ENCODE data around the gene TSNAX.

- TF ChIP-seq ZFX (IDR thresholded peaks at IDR 0.05) (no peak), CTCF (conservative IDR thresholded peaks at IDR 0.05) (no peak)
These were observed 47.0 kb downstream of the TSNAX start for GRCh38 chr1:231575472-231575871.
